22Rv1 (cell line): Measurements from ENCODE around the gene ITPR1.

ENCODE experiments used
- H3K27ac ChIP-seq: fragments of 450-650 bp; 2 replicates; pipeline ENCODE4 v1.5.1; 2017
- ZFX ChIP-seq: fragments of 450-650 bp; IDR thresholded peaks from 2 replicates; pipeline ENCODE4 v1.6.1; 2017; ENCODE audit warnings: antibody characterized with exemption, borderline replicate concordance
- TF ChIP-seq, protein P1 (sequence below): fragments of 450-650 bp; IDR thresholded peaks from 2 replicates; pipeline ENCODE4 v1.5.1; 2017; ENCODE audit warnings: mild to moderate bottlenecking

ITPR1 gene

DNA sequence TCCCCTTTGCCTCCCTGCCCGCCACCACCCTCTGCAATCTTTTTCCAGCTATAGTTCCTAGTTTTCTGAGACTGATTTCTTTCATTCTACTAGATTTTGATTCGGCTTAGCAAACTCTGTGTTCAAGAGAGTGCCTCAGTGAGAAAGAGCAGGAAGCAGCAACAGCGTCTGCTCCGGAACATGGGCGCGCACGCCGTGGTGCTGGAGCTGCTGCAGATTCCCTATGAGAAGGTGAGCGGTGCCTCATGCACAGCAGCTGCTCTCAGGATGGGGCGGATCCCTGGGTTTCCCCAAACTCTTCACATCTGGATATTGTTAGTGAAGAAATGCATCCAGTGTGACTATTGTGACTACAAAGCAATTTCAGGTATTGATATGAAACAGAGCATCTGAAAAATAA lies 191.8 kb downstream of the ITPR1 start:
- TF ChIP-seq, protein P1, sequence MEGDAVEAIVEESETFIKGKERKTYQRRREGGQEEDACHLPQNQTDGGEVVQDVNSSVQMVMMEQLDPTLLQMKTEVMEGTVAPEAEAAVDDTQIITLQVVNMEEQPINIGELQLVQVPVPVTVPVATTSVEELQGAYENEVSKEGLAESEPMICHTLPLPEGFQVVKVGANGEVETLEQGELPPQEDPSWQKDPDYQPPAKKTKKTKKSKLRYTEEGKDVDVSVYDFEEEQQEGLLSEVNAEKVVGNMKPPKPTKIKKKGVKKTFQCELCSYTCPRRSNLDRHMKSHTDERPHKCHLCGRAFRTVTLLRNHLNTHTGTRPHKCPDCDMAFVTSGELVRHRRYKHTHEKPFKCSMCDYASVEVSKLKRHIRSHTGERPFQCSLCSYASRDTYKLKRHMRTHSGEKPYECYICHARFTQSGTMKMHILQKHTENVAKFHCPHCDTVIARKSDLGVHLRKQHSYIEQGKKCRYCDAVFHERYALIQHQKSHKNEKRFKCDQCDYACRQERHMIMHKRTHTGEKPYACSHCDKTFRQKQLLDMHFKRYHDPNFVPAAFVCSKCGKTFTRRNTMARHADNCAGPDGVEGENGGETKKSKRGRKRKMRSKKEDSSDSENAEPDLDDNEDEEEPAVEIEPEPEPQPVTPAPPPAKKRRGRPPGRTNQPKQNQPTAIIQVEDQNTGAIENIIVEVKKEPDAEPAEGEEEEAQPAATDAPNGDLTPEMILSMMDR = no peak
- no peak for TF ChIP-seq ZFX
- H3K27ac ChIP-seq = no peak overlapping the region

DNA sequence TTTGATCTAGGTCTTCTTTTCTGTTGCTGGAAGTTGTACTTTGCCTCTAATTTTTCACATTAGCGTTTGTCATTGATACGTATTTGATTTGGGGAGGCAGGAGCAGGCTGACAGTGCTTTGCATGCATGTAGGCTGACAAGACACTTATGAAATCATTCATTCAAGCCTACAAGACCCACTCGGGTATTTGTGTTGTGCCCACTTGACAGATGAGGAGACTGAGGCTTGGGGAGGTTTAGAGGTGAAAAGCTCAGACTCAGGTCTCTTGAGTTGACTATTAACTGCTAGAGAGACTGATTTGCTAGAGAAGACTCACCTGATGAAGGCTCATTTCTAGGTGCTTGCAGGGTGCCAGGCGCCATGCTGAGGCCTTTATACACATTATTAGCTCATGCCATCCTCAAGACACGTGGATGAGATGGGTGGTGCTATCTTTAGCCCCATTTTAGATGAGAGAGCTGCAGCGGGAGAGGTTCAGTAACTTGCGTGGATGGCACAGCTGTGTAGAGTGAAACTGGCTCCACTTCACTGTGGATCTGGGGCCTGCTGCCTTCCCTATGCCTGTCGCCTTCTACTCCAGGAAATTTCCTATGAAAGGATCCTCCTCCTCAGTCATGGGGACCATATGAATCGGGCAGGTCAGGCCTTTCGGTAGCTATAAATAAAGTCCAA lies 192.7 kb downstream of the ITPR1 start:
- no peak overlapping the region for H3K27ac ChIP-seq
- TF ChIP-seq ZFX = no peak
- TF ChIP-seq, protein P1 = no peak

DNA sequence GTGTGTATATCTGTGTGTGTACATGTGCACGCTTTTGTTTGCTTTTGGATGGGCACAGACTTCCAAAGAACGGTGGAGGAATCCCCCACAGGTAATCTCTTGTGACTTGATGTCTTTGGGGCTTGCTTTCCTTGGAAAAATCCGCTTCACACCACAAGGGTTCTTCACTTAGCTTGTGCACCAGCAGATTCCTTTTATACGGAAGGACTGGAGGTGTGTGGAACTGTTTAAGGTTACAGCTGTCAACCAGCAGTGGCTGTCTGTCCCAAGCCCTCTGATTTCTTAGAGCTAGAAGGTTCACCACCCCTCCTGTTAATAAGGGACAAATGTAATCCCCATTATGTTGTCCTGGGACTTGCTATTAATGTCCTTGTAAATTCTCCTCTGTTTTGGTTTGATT lies 193.5 kb downstream of the ITPR1 start:
- TF ChIP-seq, protein P1 = no peak
- TF ChIP-seq ZFX = no peak
- no peak overlapping the region for H3K27ac ChIP-seq

DNA sequence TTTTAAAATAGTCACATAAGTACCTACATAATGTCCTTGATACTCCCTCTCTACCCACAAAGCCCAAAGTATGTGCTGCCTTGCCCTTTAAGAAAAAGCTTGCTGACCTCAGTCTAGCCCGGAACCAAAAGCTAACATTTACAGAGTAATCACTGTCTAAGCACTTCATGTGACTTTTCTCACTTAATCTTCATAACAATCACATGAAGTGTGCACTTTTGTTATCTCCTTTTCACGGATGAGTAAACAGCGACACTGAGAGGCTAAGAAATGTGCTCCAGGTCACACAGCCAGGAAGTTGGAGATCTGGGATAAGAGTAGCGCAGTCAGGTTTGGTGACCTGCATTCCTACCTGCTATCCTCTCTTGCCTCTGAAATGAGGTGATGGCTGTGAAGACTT lies 194.0 kb downstream of the ITPR1 start:
- no peak overlapping the region for H3K27ac ChIP-seq
- TF ChIP-seq, protein P1 = no peak
- no peak for TF ChIP-seq ZFX

DNA sequence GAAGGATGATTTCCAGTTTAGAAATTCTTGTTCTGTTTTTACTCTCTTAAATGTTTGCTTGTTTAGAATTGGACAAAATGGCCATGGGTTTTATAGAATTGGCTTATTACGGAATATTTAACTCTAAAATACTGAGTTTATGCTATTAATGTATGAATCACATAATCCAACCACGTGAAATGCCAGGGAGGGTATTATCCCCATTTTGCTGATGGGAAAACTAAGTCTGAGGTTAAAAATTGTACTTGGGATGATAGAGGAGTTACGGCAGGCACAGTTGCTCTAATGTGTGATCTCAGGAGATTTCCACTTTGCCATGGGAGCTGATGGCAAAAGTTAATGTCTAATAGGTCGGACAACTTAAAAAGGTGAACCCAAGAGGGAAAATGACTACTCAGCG lies 194.4 kb downstream of the ITPR1 start:
- H3K27ac ChIP-seq = no peak overlapping the region
- TF ChIP-seq ZFX = no peak
- TF ChIP-seq, protein P1 = no peak

DNA sequence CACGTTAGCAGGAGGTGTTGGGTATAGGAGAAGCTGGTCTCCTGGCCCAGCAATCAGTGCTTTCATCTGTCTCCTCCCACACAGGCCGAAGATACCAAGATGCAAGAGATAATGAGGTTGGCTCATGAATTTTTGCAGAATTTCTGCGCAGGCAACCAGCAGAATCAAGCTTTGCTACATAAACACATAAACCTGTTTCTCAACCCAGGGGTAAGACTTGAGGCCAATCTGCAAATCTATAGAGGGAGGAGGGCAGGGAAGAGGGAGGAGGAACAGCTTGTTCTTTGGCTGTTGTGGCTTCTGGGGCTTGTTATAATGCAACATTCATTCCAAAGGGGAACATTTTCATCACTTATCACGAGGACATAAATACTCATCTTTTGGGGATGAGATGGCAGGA lies 195.3 kb downstream of the ITPR1 start:
- no peak for TF ChIP-seq ZFX
- TF ChIP-seq, protein P1 = no peak
- H3K27ac ChIP-seq = no peak overlapping the region

DNA sequence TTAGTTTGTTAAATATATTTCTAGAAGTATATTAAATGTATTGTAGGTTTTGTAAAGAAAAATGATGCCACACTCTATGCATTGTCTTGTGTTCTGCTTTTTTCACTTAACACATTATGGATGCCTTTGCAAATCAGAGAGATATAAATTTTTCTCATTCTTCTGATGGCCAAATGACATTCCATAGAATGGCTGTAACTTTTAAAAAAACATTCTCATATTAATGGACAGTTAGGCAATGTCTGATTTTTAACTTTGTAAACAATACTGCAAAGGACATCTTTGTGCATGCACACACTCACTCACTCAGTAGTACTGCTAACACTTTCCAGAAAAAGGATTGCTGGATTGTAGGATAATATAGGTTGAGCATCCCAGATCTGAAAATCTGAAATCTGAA lies 195.9 kb downstream of the ITPR1 start:
- H3K27ac ChIP-seq = no peak overlapping the region
- TF ChIP-seq ZFX = no peak
- TF ChIP-seq, protein P1 = no peak
